GM10248 (cell line): ENCODE measurements around the gene ADRA2B.
"Not testable (repeated sequence)": the region's sequence is repeated elsewhere in the genome, so short reads cannot be mapped to it uniquely, and the experiment has no call there.

ENCODE experiments used
- CTCF ChIA-PET: fragments of 300-600 bp; sonication (Branson Sonifier 250); formaldehyde crosslinking; extraction: SDS; loops from one replicate; lab custom pipeline; 2021; ENCODE audit warnings: antibody characterized with exemption; lab: Yijun Ruan, JAX
- POLR2A ChIA-PET: fragments of 350-650 bp; sonication (Branson Sonifier 250); formaldehyde crosslinking; extraction: SDS; loops from one replicate; lab custom pipeline; 2020; ENCODE audit warnings: antibody characterized with exemption; lab: Yijun Ruan, JAX
- DNase-seq: peaks from one replicate; pipeline ENCODE4 v3.0.0; 2012; ENCODE audit errors: extremely low spot score
- TF ChIP-seq, protein P1 (sequence below): IDR thresholded peaks from 2 replicates; pipeline ENCODE4 v1.5.1; 2012; ENCODE audit warnings: mild to moderate bottlenecking, low read depth; ENCODE audit errors: extremely low read depth, missing control alignments, control extremely low read depth

The ADRA2B gene

DNA sequence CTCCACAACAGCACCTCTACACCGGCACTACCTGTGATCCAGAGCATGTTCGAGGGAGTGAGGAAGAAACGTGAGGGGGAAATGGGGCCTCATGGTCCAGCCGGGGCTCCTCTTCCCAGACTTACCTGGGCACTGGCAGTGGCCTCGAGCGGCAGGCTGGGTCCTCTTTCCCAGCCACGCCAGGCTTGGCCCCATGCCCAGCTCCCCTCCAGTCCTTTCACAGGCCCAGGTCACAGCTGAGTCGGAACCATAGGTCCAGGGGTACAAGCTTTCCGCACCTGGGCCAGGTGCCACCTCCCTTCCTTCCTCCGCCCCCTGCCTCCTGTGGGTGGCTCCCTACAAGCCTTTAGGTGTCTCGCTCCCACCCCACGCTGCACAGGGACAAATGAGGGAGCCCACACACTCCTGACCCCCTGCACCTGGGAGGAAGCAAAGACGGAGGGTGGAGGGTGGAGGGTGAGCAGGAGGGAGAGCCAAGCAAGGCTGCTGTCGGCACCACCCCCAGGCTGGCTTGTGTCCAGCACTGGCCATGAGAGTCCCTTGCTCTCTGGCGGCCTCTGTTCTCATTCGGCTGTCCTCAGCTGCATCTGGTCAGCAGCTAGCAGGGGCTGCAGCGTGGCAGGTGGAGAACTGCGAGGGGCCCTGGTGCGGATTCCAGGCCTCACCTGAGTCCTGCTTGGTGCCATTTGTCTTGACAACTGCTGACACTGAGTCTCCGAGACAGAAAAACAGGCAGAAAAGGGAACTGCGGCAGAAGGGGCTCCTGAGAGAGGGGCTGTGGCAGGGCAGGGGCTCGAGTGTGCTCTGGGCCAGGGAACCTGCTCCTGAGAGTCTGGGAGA, 26.8 kb downstream of the ADRA2B start:
- ChIA-PET CTCF (interaction anchor here (1.1 to 2.6 kb wide), 2 partner anchors 10 to 28 kb away, joined by 4 to 7 read pairs; no protein-coding TSS in a partner anchor), POLR2A (no interaction called here)
- TF ChIP-seq, protein P1, sequence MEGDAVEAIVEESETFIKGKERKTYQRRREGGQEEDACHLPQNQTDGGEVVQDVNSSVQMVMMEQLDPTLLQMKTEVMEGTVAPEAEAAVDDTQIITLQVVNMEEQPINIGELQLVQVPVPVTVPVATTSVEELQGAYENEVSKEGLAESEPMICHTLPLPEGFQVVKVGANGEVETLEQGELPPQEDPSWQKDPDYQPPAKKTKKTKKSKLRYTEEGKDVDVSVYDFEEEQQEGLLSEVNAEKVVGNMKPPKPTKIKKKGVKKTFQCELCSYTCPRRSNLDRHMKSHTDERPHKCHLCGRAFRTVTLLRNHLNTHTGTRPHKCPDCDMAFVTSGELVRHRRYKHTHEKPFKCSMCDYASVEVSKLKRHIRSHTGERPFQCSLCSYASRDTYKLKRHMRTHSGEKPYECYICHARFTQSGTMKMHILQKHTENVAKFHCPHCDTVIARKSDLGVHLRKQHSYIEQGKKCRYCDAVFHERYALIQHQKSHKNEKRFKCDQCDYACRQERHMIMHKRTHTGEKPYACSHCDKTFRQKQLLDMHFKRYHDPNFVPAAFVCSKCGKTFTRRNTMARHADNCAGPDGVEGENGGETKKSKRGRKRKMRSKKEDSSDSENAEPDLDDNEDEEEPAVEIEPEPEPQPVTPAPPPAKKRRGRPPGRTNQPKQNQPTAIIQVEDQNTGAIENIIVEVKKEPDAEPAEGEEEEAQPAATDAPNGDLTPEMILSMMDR = no peak

DNA sequence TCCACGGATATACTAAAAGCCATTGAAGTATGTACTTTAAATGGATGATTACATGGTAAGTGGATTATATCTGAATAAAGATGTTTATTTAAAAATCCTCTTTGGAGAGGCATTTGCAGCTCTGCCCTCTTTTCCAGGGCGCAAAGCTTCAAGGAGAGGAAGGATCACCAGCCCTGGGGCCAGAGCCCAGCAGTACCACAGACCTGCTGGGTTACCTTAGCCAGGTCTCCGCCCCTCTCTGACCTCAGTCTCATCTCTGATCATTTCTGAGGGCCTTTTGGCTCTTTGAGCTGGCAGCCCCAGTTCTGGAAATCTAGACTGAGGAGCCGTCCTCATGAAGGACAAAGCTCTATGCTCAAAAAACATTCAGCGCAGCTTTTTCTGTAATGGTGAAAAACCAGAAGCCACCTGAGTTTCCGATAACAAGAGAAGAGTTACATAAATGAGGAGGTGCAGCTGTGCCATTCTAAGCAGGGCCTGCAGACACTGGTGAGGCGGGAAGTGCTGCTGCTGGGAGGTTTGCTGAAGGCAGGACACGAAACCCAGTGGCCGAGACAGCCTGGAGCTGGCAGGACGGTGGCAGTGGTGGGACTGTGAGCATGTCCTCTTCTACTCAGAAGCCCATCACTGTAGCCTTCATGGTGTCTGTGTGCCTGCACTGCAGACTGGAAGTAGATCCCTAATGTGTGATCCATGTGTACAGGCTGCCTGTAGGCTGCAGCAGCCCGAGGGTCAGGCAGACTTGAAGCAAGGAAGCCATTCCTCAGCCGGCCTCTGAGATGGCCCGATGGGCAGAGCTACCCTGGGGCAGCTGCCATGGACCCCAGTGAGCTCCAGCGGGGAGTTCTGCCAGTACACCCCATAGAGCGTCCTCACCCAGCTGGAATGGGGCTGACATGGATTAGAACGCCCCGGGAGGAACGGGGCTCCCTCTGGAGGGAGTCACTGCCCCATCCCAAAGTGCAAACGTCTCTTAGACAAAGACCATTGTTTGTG, 27.7 kb downstream of the ADRA2B start:
- POLR2A ChIA-PET = no interaction called here
- no peak for DNase-seq
- CTCF ChIA-PET = interaction anchor here (1.1 to 2.6 kb wide), 2 partner anchors 9 to 29 kb away, joined by 4 to 7 read pairs; no protein-coding TSS in a partner anchor

More for the DNA sequence above, 26.8 kb downstream of the ADRA2B start:
- peak; percentile 16 for DNase-seq

DNA sequence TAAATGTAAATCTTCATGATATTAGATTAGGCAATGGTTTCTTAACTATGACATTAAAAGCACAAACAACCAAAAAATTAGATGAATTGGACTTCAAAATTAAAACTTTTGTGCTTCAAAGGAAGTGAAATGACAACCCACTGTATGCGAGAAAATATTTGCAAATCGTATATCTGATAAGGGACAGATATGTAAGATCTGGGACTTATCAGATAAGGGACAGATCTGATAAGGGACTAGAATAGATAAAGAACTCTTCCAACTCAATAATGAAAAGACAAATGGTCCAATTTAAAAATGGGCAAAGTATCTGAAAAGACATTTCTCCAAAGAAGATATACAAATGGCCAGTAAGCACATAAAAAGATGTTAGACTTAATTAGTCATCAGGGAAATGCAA, 29.2 kb downstream of the ADRA2B start:
- ChIA-PET CTCF (interaction anchor here (1.4 to 2.6 kb wide), 2 partner anchors 30 to 94 kb away, joined by 3 to 7 read pairs; no protein-coding TSS in a partner anchor), POLR2A (no interaction called here)
- TF ChIP-seq, protein P1 = no peak
- no peak for DNase-seq

More for the DNA sequence above, 27.7 kb downstream of the ADRA2B start:
- TF ChIP-seq, protein P1 = no peak

DNA sequence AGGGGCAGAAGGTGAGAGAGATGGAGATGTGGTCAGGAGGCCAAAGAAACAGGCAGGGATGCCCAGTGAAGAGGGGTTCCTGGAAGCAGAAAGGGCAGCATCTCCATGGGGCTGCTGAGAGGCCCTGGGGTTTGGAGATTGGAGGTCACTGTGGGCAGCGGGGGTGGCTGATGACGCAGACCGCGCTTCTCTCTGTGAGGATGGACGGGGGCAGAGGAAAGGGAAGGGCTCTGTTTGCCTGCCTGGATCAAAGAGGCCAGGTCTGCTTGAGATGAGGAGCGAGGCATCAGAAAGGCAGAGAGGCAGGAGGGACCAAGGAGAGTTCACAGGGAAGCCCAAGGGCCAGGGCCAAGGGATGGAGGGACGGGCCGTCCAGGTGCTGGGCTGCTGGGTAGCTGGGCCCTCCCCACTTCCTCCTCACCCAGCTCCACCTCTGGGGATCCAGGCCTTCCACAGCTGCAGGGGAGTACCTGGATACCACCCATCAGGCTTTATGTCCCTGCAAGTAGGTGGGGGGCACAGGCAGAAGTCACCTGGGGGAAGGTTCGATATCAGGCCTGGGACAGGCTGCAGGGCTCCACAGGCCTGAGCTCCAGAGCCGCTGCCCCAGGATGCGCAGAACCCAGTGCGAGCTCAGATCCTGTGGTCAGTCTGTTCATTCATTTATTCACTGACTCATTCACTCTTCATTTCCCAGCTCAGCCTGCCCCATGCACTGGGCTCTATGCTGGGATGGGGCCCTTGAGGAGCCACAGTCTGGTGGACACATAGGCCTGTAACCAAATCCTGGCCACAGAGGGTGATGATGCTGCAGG, 30.6 kb downstream of the ADRA2B start:
- no peak for DNase-seq
- POLR2A ChIA-PET = no interaction called here
- TF ChIP-seq, protein P1 = no peak
- CTCF ChIA-PET = interaction anchor here (1.4 kb wide), 1 partner anchor 93 kb away, joined by 3 read pairs; no protein-coding TSS in a partner anchor

DNA sequence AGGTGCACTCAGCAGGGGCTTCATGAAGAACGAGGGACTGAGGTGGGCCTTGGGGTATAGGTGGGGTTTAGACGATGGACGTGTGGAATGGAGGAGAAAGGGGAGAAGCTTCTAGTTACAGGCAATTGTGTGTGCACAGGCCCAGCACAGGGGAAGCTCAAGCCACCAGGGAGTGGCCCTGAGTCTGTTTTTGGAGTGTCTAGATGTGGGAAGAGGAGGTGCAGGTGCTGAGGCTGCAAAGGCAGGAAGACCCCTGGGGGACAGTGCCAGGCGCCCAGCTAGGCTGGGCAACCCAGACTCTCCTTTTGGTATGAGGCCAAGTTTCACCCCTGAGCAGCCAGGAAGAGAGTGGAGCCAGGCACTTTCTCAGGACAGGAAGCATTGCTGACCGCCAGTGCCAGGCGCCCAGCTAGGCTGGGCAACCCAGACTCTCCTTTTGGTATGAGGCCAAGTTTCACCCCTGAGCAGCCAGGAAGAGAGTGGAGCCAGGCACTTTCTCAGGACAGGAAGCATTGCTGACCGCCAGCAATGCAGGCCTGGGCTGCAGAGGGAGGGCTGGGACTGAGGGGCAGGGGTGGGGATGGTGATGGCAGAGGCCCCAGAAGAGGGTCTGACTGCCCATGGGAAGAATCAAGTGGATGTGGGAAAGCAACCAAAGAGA, 31.4 kb downstream of the ADRA2B start:
- POLR2A ChIA-PET, DNase-seq, CTCF ChIA-PET: not testable (repeated sequence)
